Bone marrow (tissue), 2 donors: ENCODE measurements around the gene GPATCH3.
A peak's percentile ranks its signal among the peaks of the same experiment; 100 is the strongest.
"Not testable (repeated sequence)": the region's sequence is repeated elsewhere in the genome, so short reads cannot be mapped to it uniquely, and the experiment has no call there.

Experiments
- DNase-seq, 2 donors: peaks; one replicate each; lab custom pipeline; 2025; lab: John Stamatoyannopoulos, UW

GPATCH3 gene

DNA sequence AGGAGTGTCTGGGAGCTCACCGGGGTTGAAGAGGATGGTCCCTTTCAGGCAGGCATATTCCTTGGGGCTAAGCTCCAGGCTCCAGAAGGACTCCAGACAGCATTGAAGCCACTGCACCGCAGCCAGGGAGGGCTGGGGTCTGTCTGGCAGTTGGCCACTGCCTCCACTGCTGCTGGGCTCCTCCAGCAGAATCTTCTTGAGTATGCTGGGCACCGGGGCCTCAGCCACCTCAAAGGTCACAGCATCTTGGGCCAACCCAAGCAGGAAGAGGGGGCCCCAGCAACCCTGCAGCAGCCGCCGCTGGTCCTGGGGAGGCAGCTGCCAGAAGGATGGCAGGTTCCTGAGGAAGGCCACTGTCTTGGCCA lies 13.1 kb upstream of the GPATCH3 start:
- DNase-seq: no peak

DNA sequence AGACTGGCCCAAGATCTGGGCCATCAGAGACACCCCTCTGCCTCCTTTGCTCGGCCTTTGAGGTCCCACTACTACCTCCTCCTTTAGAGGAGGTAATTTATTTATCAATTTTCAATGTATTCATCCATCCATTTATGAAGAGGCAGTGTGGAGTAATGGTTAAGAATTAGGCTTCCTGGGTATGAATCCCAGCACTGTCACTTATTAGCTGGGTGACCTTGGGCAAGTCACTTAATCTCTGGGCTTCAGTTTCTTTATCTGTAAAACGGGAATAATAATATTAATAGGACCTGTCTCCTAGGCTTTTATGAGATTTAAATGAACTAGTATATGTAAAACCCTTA lies 11.9 kb upstream of the GPATCH3 start:
- DNase-seq: no peak

DNA sequence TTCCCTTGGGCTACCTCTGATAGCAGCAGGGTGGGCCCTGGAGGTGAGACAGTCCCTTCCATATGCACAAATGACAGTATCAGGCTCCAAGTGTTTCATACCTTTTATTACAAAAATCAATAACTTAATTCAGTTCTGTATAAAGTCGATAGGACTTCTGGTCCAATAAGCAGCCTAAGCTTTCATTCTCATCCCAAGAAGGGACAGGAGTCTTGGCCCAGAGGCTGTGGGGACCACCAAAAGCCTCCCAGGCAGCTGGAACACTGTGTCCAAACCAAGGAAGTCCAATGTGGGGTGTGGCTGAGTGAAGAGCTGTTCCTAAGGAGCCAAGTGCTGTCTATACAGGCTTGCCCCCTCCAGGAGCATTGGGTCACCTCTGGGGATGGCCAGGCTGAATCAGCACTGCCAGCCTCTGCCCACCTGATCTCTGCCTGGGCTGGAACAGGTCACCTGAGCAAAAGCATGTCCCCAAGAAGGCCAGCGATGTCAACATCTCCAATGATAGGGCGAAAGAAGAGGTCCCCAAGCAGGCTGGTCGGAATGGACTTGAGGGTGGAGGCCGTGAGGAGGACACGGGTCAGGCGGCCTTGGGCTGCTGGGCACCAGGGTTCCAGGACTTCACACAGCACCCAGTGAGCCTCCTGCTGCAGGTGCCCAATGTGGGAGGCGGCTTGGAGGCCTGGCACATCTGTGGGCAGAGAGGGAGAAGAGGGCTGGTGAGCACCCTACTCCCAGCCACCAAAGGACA lies 11.3 kb upstream of the GPATCH3 start:
- DNase-seq: no peak

DNA sequence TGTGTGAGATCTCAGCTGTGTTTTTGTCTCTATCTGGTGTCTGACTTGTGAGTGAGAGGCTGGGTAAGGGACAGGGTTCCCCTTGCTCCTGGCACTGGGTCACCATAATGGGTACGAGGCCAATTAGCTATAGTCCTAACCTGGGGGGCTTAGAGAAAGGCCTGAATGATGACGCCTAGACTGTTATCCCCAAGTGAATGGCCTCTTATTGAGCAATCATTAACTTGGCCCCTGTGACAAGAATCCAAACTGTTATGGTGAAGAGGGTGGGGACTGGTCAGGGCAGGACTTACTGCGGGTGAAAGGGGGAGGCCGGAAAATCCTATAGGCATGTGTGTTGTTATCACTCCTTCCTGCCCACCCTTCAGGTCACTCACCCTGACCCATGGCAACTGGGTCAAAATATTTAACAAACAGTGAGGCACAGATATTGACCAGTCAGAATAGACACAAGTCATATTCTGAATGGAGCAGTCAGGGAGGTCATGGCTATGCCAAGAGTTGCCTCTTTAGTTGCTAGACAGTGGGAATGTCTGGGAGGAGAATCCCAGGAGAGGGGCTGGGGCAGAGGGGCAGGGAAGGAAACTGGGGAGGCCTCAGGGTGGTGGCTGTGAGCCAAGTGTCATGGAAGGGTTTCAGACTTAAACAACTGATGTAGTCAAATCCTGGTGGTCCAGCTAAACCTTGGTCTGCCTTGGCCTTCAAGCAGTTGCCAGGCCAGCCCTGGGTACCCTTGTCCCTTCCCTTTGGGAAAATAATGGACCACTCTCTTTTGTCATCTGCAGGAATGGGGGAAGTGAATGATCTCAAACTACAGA lies 10.3 kb upstream of the GPATCH3 start:
- no peak for DNase-seq

DNA sequence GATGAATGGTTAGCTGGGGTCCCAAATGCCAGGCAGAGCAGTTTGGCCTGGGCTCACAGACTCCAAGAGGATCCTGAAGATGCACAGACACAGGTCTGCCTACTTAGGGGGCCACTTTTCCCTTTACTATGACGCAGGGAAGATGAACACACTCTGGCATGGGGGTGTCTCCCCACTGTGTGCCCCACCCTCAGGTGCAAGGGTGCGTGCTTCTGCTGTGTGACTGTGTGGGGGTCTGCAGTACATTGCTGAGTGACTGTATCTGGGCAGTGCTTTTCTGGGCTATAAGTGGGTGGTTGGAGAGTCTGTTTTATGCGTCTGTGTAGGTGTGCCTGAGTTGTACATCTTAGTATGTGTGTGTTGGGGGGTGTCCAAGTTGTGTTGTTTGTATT lies 9.7 kb upstream of the GPATCH3 start:
- DNase-seq: no peak

DNA sequence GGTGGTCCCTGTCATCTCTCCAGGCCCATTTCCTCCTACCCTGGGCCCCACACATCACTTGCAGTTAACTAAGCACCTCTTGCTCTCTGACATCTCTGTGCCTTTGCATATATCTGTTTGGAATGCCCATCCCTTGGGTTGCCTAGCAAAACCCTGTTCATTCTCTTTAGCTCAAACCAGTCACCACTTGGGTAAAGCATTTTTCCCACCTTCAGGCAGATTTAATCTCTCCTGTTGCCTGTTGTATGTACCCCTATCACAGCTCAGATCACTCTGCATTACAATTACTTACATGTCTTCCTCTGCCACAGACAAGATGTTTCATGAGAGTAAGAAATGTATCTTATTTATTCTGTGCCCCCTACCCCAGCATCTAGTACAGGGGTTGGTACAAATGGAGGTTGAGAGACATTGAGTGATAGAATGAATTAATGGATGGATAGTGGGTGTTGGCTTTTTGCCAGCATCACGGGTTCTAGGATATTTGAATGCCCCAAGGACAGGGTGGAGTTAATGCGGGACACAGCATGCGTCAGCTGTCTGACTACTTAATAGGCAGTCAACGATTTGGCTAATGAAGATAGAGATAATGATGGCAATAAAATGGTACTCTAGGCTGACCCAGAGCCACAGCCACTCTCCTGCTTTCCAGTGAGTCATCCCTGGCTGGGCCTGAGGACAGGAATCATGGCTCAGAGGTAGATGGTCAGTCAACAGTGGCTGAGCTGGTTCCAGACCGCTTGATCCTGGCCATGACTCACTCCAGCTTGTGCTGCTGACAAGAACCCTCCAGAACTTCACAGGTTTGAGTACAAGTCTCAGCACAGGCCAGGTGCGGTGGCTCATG lies 7.0 kb upstream of the GPATCH3 start:
- DNase-seq: no peak

DNA sequence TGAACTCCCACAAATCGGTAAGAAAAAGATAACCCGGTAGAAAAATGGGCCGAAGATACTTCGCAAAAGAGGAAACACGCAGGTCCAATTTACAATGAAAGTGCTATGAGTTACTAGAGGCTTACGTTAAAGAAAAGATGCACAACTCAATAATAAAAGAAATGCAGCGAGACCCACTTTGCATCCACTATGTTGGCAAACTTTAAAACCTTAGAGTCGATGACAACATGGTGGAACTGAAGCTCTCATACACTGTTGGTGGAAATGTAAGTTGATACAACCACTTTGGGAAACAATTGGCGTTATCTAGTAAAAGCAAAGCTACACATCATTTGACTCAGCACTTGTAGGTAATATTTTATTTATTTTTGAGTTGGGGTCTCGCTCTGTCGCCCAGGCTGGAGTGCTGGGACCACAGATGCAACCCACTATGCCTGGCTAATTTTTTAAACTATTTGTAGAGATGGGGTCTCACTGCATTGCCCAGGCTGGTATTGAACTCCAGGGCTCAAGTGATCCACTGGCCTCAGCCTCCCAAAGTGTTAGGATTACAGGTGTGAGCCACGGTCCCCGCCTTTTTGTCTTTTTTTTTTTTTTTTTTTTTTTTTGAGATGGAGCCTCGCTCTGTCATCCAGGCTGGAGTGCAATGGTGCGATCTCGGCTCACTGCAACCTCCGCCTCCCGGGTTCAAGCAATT lies 696 bp upstream of the GPATCH3 start:
- DNase-seq: no peak

DNA sequence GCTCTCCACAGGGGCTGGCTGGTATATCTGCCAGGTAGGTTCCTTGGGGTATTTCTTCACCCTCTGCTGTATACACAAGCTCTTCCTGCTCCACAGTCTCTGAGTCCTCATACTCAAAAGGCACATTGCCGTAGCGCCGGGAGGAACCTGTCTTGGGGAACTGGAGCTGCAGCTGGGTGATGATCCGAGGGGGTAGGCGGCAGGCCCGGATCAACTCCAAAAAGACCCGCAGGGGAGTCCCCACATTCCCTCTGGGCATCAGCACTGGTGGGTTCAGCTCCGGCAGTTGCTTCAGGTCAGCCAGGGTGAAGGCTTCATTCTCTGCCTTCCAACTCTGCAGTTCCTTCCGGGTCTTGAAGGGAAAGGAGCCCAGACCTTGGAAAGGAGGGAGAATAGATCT lies 2.9 kb downstream of the GPATCH3 start:
- no peak for DNase-seq

DNA sequence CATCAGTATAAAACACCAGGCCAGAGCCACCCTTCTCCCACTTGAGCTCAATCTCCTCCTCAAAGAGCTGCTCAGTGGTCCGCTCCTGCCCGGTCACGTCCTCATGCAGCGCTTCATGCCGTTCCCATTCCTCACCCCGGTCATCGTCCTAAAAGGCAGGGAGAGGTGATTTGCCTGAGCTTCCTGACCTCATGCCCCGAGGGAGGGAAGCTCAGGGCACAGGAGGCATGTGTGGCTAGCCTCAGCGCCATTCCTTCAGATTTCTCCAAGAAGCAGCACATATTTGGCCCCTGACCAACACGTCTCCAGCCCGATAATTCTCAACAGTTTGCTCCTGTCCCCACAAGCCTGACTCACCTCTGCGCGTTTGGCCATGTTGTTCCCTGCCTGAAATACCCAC lies 6.0 kb downstream of the GPATCH3 start:
- DNase-seq: no peak

DNA sequence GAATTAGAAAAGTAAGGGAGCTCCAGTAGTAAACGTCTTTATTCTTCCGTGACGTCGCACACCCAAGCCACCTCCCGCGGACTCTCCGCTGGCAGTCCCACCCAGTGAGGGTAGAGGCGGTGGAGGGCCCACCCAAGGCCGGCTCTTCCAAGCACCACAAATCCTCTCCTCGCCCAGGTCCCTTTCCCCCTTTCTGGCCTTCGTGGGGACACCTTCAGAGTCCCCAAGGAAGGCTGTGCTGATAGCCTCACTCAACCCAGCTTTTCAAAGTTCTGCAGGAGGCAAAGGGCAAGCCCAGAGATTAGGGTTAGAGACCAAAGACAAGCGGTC lies 9.8 kb downstream of the GPATCH3 start:
- DNase-seq: no peak

DNA sequence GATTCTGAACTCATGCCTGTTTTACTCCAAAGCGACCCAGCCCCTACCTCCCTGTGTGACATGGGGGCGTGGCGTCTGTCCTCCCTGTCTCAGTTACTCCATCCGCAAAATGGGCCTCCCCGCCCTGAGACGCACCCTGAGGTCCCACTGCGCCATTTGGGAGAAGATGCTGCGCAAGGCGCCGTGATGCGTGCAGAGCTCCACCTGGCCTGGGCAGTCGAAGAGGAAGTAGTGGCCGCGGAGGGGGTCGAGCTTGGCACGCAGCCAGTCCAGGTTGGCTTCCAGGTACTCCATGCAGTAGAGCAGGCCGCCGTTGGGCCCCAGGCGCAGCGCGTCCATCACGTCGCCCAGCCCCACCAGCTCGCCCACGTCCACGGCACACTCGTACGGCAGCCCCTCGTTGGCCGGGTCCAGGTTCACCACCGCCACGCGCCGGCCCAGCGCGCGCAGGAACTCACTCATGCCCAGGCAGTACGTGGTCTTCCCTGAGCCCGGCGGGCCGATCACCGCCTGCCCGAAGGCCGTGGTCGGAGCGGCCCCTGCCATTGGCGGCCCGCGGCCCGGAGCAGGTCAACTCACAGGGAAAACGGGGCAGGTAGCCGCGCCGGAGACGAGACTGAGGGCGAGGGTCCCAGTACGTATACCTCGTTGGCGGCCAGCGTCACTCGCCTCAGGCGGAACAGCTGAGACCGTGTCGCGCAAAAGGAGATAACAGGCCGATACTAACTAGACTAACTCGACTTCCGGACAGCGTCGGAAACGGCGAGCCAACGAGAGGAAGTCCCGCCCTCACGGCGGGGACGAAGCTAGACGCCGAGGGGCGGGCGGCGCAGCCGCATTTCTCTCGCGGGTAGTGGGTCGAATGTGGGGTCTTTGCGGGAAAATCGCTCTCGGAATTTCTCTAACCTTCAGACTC lies 10.5 kb downstream of the GPATCH3 start, which contains the start of gene GPN2:
Gene GPN2, minus strand, starts transcription at position 733 of the 916 bp plus-strand sequence. Its CDS starts 187 bp downstream, at position 546.
- DNase-seq: peak; percentile 44 to 50

DNA sequence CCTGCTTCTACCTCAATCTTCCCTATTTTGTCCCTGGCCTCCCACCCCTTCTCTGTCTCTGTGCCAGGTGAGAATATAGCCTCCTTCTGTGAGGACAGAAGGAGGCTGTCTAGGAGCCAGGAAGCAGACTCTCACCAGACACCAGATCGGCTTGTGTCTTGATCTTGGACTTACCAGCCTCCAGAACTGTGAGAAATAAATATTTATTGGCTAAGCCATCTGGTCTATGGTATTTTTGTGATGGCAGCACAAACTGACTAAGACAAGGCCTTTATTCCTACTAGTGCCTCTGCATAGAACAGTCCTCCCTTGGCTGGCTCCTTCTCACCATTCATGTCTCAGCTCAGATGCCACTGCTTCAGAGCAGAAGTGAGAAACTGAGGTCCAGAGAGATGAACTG lies 12.0 kb downstream of the GPATCH3 start:
- no peak for DNase-seq

DNA sequence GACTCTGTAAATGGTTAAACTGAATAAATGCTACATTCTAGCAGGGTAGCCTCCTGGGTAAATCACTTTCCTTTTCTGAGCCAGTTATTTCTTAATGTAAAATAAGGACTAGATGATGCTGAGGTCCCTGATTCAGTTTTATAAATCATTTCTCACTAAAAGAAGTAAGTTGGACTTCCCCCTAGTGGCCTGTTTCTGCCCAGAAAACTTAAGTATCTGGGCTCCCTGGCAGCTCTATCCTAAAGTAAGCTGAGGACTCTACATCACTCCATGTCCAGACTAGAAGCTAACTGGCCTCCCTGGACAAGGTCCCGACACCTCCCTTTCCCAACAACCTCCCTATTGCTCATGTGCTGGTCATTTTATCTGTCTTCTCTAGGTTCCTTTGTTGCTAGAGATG lies 13.1 kb downstream of the GPATCH3 start:
- no peak for DNase-seq

DNA sequence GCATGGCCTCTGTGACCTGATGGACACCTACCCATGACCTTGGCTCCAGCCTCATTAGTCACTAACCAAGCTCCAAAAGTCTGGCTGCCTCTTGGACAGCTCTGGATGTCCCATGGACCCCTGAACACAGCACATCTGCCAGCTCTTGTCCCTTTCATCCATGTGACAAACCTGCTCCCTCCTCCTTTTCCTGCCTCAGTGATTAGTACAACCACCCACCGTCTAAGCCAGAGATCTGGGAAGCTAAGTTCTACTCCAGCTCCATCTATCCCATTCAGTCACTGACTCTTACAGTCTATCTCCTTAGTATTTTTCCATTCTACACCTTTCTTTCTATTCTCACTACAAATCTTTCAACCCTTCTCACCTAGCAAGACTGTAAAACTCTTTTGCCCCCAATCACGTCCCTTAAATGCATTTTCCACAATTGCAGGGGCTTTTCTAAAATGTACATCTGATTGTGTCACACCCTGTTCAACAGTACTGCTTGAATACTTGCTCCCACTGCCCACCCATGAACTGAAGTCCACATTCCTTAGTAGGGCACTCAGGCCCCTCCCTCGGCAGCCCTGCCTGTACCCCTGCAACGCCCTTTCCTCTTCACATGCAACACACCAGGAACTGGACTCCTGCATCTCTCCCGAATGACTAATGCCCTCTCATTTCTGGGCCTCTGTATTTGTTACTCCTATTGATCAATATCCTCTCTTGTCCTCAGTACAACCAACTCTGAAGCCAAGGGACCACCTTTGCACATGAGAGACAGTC lies 17.4 kb downstream of the GPATCH3 start:
- DNase-seq: no peak

DNA sequence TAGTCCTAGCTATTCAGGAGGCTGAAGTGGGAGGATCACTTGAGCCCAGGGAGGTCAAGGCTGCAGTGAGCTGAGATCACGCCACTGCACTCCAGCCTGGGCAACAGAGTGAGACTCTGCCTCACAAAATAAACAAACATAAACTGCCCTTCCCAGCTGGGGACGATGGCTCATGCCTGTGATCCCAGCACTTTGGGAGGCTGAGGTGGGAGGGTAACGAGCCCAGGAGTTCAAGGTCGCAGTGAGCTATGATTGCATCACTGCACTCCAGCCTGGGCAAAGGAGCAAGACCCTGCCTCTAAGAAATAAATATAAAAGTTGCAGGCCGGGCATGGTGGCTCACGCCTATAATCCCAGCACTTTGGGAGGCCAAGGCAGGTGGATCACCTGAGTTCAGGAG lies 18.7 kb downstream of the GPATCH3 start:
- not testable (repeated sequence) for DNase-seq

DNA sequence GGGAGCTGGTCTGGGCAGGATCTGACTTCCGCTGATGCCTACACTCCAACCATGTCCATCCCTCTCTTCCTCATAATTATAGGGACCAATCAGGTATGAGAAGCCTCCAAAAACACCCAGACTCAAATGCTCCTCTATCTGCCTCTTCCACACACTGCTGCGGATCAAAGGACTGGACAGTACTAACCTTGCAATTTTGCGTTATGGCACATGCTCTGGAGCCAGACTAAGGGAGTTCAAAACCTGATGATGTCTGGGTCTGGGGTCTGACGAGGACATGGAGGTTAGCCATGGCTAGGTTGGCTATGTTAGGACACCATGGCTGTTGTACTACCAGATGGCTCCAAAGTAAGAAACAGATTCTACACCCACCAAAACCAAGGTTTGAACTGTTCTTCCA lies 20.5 kb downstream of the GPATCH3 start:
- no peak for DNase-seq

DNA sequence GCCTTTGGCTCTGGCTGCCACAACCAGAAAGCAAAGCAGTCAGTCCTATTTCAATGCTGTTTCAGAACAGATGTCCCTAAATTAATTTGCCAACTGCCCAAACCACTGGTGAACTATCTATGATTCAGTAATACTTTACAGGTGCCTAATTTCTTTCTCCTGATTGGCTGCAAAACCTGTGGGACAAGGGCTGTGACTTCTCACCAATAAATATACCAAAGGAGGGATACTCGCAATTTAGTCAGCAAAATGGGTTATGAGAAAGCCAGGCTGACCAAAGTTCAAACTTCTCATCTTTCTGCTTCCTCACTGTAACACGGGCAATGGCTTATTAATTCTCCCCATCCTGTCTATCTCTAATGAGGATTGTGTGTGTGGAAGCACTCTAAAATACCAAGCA lies 22.9 kb downstream of the GPATCH3 start:
- no peak for DNase-seq

DNA sequence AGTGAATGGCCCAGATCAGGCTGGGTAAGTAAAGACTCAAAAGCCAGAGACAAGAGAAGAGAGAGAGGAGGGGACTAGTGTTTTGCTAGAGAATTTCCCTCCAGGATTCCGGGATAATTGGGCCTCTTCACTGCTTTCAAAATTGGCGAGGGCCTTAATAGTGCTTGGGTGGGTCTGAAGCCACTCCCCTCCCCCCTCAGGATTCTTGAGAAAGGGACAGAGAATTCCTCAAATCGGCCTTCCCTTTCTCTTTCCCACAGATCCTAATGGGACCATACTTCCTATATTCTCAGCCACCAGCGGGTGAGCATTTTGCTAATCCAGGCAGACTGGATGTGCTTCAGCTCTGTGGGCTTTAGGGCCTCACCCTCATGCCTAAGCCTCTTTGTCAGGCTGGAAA lies 25.4 kb downstream of the GPATCH3 start:
- no peak for DNase-seq

DNA sequence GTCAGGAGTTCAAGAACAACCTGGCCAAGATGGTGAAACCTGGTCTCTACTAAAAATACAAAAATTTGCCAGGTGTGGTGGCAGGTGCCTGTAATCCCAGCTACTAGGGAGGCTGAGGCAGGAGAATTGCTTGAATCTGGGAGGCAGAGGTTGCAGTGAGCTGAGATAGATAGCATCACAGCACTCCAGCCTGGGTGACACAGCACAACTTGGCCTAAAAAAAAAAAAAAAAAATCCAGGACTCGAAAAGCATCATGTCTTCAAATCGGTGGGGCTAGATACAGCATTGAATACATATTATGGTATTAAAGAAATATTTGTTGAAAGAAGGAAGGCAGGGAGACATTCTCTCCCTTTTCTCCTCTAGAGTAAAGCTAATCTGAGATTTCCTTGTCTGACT lies 27.2 kb downstream of the GPATCH3 start:
- DNase-seq: not testable (repeated sequence)
